MCF 10A (cell line): Measurements from ENCODE around the gene FAM83G. TPM values are rescaled to one million over a fixed set of nuclear protein-coding genes. Genes with fewer than 3 reads are reported as not detected.

Experiments
- BruUV-seq: library from RNA; stranded (reverse); fragments of 400-500 nt; replicated peaks from 2 replicates; lab custom pipeline; 2021; lab: Mats Ljungman, UMichigan
- CTCF ChIA-PET: fragments of 300-600 bp; sonication (Branson Sonifier 250); formaldehyde crosslinking; extraction: SDS; loops from one replicate; lab custom pipeline; 2021; ENCODE audit warnings: antibody characterized with exemption, inconsistent platforms; lab: Yijun Ruan, JAX
- POLR2A ChIA-PET: fragments of 300-600, 350-650 bp; sonication (Branson Sonifier 250); formaldehyde crosslinking; extraction: SDS; loops from one replicate; lab custom pipeline; 2020; ENCODE audit warnings: antibody characterized with exemption, inconsistent platforms; lab: Yijun Ruan, JAX
- DNase-seq: peaks from one replicate; pipeline ENCODE4 v3.0.0-alpha.2; 2018; ENCODE audit not compliant: unreplicated experiment
- H3K27ac Mint-ChIP-seq: one replicate; pipeline ENCODE4 v1.8.0; 2022; ENCODE audit warnings: mild to moderate bottlenecking, low read depth, mixed read lengths; ENCODE audit not compliant: unreplicated experiment
- H3K27me3 Mint-ChIP-seq: one replicate; pipeline ENCODE4 v1.8.0; 2022; ENCODE audit warnings: mixed read lengths; ENCODE audit not compliant: insufficient read depth, unreplicated experiment
- H3K36me3 Mint-ChIP-seq: one replicate; pipeline ENCODE4 v1.8.0; 2022; ENCODE audit warnings: mild to moderate bottlenecking, moderate library complexity, mixed read lengths; ENCODE audit not compliant: insufficient read depth, unreplicated experiment
- H3K4me1 Mint-ChIP-seq: one replicate; pipeline ENCODE4 v1.8.0; 2022; ENCODE audit warnings: mixed read lengths; ENCODE audit not compliant: insufficient read depth, unreplicated experiment
- H3K4me3 Mint-ChIP-seq: one replicate; pipeline ENCODE4 v1.8.0; 2022; ENCODE audit warnings: mild to moderate bottlenecking, moderate library complexity, mixed read lengths; ENCODE audit not compliant: unreplicated experiment
- H3K9me3 Mint-ChIP-seq: one replicate; pipeline ENCODE4 v1.8.0; 2022; ENCODE audit warnings: mixed read lengths; ENCODE audit not compliant: unreplicated experiment
- intact Hi-C: fragments of 100-400 bp; cut with micrococcal nuclease; formaldehyde crosslinking; loops from 2 replicates; pipeline ENCODE4 v1.14.1; 2022
- total RNA-seq: library from RNA; stranded (reverse); gene quantifications from 2 replicates; pipeline ENCODE4 v1.2.3, GENCODE V29; 2022
- TF ChIP-seq, protein P1 (sequence below): fragments of 200-600 bp; IDR thresholded peaks from one replicate; pipeline ENCODE4 v1.8.0; 2022; ENCODE audit warnings: antibody characterized with exemption, mild to moderate bottlenecking; ENCODE audit not compliant: unreplicated experiment

The FAM83G gene
- total RNA-seq, 1 experiment from 2014 or later: 50.1 TPM

DNA sequence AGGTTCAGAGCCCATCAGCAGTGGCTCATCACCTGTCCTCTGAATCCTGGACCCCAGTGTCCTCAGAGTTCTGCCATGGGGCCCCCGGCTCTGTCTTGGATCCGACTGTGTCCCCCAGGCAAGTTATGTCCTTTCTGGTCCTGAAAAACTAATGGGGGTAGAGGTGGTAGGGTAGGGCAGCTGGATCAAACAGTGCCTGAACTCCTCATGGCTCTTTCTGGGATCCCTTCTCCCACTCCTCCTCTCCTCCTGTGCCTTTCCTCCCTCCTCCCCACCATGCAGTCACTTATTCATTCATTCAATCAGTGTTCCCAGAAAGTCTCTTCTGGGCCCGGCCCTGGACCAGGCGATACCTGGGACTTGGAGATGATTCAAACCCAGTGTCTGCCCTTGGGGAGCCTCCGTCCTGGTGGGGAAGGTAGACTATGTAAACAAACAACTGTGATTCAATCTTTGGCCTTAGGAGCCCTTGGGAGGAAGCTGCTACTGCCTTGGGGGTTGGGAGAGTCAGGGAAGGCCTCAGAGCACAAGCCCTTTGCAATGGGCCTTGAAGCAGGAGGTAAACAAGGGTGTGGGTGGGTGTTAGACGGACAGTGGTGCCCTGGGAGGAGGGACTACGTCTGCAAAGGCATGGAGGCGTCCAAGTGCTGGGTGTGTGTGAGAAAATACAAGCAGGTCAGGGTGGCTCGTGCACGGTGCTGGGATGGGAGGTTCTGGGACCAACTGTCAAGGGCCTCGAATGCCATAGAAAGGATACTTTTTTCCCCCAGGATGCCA is 6.4 kb upstream of the FAM83G start:
- Mint-ChIP-seq H3K9me3 (no peaks in the 10 kb centered on the region), H3K36me3 (peaks cover 7% of the 10 kb centered on the region), H3K4me1 (peaks cover 20% of the 10 kb centered on the region), H3K27ac (peak overlapping the region; percentile 6), H3K4me3 (no peak overlapping the region), H3K27me3 (no peaks in the 10 kb centered on the region)
- intact Hi-C loops: no loop called here
- no TSS peak for BruUV-seq
- peak; percentile 53 for DNase-seq
- CTCF ChIA-PET: interaction anchor here (0.9 kb wide), 1 partner anchor 50 kb away, joined by 4 read pairs; no protein-coding TSS in a partner anchor
- POLR2A ChIA-PET: interaction anchor here (0.9 kb wide), 1 partner anchor 9 kb away, joined by 5 read pairs; no protein-coding TSS in a partner anchor
- TF ChIP-seq, protein P1, sequence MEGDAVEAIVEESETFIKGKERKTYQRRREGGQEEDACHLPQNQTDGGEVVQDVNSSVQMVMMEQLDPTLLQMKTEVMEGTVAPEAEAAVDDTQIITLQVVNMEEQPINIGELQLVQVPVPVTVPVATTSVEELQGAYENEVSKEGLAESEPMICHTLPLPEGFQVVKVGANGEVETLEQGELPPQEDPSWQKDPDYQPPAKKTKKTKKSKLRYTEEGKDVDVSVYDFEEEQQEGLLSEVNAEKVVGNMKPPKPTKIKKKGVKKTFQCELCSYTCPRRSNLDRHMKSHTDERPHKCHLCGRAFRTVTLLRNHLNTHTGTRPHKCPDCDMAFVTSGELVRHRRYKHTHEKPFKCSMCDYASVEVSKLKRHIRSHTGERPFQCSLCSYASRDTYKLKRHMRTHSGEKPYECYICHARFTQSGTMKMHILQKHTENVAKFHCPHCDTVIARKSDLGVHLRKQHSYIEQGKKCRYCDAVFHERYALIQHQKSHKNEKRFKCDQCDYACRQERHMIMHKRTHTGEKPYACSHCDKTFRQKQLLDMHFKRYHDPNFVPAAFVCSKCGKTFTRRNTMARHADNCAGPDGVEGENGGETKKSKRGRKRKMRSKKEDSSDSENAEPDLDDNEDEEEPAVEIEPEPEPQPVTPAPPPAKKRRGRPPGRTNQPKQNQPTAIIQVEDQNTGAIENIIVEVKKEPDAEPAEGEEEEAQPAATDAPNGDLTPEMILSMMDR: no peak

DNA sequence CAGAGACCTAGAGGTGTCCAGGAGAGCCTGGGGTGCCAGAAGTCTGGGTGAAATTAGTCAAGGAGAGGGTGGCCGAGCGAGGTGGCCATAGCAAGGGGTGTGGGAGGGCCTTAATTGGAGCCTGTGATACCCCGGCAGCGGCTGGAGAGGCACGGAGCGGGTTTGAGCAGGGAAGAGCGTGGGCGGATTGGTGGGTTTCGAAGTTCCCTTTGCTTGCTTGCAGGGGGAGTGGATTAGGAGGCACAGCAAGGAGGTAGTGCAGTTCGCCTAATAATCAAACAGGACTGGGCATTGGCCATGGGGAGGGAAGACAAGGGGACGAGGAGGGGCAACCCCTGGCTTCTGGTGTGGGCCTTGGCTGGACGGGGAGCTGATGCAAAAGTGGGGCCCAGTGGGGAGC is 5.4 kb upstream of the FAM83G start:
- Mint-ChIP-seq H3K9me3 (no peaks in the 10 kb centered on the region), H3K36me3 (peaks cover 7% of the 10 kb centered on the region), H3K4me1 (peaks cover 13% of the 10 kb centered on the region), H3K27ac (no peak overlapping the region), H3K4me3 (no peak overlapping the region), H3K27me3 (no peaks in the 10 kb centered on the region)
- TF ChIP-seq, protein P1: no peak
- intact Hi-C loops: no loop called here
- ChIA-PET POLR2A (no interaction called here), CTCF (interaction anchor here (1.5 kb wide), 1 partner anchor 49 kb away, joined by 3 read pairs; no protein-coding TSS in a partner anchor)
- no peak for DNase-seq
- no TSS peak for BruUV-seq

DNA sequence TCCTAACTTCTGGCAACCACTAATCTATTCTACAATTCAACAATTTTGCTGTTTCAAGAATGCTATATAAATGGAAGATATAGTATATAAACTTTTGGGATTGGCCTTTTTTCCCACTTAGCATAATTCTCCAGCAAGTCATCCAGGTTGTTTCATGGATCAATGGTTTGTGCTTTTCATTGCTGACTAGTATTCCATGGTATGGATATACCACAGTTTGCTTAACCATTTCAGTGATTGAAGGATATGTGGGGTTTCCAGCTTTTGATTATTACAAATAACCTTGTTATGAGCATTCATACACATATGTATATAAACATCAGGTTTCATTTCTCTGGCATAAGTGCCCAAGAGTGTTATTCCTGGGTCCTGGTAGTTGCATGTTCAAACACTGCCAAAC is 2.1 kb upstream of the FAM83G start:
- H3K36me3 Mint-ChIP-seq: peaks cover 16% of the 10 kb centered on the region
- no TSS peak for BruUV-seq
- intact Hi-C loops: no loop called here
- H3K9me3 Mint-ChIP-seq: no peaks in the 10 kb centered on the region
- no peak overlapping the region for H3K4me3 Mint-ChIP-seq
- H3K4me1 Mint-ChIP-seq: peaks cover 19% of the 10 kb centered on the region
- H3K27me3 Mint-ChIP-seq: no peaks in the 10 kb centered on the region
- H3K27ac Mint-ChIP-seq: no peak overlapping the region
- TF ChIP-seq, protein P1: no peak
- ChIA-PET CTCF (interaction anchor here (1.1 kb wide), 1 partner anchor 46 kb away, joined by 3 read pairs; no protein-coding TSS in a partner anchor), POLR2A (interaction anchor here (1.9 kb wide), 1 partner anchor 12 kb away, joined by 6 read pairs; no protein-coding TSS in a partner anchor)
- no peak for DNase-seq

DNA sequence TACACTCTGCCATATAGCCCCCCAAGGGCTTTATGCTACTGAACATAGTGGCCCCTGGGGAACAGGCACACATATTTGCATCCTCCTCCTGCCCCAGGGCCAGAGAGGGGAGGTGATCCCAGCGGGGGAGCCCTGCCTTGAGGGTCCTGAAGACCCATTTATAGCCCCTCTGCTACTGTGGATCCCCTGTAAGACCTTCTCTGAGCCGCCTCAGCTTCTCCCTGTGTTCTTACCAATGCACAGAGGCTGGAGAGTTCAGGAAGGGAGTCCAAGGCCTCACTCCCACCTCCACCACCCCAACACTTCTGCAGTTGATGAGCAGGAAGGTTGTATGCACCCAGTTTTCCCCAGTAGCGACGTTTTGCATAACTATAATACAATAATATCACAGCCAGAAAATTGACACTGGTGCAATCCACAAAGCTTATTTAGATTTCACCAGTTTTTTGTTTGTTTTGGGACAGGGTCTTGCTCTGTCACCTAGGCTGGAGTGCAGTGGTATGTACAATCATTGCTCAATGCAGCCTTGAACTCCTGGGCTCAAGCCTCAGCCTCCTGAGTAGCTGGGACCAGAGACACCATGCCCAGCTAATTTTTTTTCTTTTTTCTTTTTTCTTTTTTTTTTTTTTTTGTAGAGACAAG is 1.3 kb upstream of the FAM83G start:
- Mint-ChIP-seq H3K27me3 (no peaks in the 10 kb centered on the region), H3K4me3 (peak overlapping the region; percentile 33), H3K36me3 (peaks cover 16% of the 10 kb centered on the region), H3K27ac (no peak overlapping the region), H3K9me3 (no peaks in the 10 kb centered on the region), H3K4me1 (peaks cover 18% of the 10 kb centered on the region)
- no peak for DNase-seq
- ChIA-PET POLR2A (interaction anchor here (1.0 to 1.9 kb wide), 2 partner anchors 10 to 51 kb away, joined by 4 read pairs; no protein-coding TSS in a partner anchor), CTCF (no interaction called here)
- TF ChIP-seq, protein P1: no peak
- no TSS peak for BruUV-seq
- intact Hi-C loops: loop anchor here (2.0 kb wide), 1 partner anchor 37 kb away; no protein-coding TSS in a partner anchor
